Islet precursor cell (in vitro differentiated cells): ENCODE measurements around the gene C1orf159.

Source experiments
- DNase-seq: peaks from one replicate; pipeline ENCODE4 v3.0.0-alpha.2; 2018

The C1orf159 gene

GRCh38 chr1:1130206-1131120 is 14.6 kb upstream of the C1orf159 start:
- no peak for DNase-seq

GRCh38 chr1:1129381-1129821 is 13.5 kb upstream of the C1orf159 start:
- DNase-seq = no peak

DNA sequence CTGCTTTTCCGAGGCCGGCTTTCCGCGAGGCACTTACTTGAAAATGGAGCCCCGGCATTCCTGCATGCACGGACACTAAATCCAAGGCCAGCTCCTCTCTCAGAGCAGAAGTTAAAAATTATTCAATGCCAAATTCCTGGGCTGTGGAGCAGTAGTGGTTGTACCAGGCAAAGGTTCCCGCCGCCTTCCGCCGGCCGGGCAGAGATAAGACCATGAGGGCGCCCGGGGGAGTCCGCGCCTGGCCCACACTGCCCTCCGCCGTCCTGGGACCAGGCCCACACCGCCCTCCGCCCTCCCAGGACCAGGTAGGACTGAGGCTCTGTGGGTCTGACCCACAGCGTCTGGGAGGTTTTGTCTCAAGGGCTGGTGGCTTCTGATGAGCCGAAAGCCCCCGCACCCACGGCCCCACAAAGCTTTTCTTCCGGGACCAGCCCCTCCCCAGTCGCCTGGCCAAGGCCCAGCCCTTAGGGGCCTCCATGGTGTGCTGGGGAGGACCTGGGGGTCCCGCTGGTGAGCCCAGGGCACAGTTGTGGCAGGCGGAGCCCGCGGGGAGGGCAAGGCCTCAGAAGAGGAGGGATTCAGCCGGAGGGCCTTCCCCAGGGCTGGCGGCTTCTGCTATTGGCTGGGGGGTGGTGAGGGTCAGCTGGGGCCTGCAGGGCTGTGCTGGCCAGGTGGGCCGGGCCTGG is 12.7 kb upstream of the C1orf159 start:
- DNase-seq = no peak

DNA sequence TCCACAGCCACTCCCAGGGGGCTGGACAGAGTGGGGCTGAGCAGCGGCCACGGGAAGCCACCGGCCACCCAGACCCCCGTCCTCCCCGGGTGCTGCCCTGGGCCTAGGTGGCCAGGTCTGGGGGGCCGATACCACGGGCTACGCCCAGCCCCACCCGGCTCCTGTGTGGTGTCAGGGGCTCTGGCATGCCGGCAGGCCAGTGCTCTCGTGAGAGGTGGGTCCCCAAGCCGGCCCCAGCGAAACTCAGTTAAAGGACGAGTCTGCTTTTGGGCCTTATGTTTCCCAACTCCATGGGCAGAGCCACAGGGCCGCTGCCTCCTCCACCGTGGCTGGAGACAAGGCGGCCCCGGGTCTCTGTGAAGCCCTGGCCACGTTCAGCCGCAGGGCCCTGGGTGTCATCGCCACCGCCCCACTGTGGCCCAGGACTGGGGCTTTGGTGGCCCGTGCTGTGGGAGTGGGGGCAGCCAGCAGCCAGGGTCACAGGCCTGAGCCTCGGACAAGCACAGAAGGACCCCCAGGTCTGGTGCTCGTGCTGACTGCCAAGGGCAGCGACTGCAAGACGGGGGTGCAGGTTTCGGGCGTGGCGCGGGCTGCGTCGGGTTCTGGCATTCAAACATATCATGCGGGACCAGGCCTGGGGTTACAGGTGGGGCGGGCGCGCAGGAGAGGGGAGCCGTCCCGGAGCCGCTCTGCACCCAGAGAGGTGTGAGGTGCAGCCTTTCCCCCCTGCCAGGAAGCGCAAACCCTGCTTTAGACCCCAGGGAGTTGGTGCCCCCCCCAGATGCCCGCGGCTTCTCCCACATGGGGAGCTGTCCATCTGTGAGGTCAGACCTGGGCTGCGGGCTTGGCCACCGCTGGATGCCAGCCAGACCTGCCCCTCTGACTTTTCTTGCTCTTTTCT is 11.9 kb upstream of the C1orf159 start:
- DNase-seq = no peak

DNA sequence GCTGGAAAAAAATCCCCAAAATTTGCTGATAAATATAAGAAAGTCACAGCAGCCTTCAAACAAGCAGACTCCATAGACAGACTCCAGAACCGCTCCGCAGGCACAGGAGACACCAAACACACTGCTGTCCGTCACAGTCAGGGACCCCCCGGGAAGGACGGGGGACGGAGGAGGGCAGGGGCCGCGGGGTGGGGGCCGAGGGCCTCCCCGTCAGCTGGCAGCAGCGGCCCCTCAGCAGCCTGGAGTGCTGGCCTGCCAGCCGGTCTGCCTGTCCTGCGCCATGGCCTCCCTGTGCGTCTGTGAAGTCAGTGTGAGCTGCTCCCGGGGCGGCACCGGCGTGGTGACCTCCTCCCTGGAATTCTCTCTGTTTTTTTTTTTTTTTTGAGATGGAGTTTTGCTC is 10.1 kb upstream of the C1orf159 start:
- DNase-seq = no peak

DNA sequence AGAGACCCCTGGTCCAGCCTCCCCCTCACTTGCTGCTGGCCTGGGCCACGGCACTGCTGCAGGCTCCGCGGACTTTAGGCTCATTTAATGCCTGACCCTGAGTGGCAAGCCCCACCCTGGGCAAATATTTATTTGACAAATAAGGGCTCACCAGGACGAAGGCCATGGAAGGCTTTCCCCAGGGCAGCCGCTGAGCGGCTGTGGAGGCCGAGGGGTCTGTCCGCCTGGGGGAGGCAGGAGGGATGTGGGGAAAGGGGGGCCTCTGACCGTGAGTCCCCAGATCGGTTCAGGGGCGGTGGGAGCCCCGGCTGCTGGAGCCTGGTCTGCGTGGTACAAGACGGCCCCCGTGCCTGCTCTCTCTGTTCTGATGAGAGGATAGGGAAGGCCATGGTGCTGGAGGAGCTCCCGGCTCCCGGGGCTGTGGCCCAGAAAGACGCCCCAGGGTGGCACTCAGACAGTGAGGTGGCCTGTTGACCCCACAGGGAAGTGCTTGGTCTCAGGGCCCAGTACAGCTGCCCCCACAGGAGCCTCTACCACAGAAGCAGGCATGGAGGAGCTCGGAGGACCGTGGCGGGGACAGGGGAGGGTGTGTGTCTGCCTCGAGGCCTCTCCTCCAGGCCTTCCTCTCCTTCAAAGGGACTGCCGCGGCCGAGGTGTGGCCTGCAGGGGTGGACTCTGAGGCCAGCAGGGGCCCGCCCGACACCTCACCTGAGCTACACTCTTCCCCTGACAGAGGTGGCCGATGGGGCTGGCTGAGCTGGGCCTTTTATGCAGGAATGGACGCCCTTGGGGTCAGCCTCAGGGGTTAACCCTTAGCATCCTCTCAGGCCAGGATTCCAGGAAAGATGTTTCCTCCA is 9.1 kb upstream of the C1orf159 start:
- DNase-seq = no peak

GRCh38 chr1:1124508-1124785 is 8.6 kb upstream of the C1orf159 start:
- no peak for DNase-seq

- DNase-seq = no peak
These were observed 8.0 kb upstream of the C1orf159 start for GRCh38 chr1:1123581-1124507.

- no peak for DNase-seq
These were observed 7.1 kb upstream of the C1orf159 start for GRCh38 chr1:1122981-1123480.

DNA sequence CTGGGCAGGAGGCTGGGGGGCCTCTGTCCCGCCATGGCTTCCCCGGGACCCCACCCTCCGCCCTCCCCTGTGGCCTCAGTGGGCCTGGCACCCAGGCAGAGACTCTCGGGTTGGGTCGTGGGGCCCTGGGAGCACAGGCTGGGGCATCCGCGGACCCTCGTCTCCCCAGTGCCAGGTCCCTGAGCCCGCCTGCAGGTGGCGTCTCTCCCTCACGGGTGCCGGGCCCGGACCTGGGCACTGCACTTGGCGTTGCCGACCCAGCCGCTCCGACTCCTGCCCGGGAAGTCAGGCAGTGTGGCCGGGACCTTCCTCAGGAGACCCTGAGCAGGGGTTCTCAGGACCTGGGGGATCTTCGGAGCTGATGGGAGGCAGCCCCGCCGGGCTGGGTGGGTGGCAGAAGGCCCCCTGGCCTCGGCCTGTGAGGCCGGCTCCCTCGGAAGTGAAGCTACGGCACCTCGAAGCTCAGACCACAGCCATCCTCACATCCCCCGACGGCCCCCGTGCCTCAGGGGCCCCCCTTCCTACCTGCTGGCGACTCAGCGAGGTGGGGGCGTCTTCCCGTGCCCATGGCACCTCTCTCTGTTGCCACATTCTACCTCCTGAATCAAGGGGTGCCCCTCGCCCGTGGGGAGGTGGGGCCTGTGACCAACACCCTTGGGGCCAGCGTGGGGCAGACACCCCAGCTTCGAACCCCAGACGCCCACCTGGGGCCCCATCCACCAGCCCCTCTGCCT is 6.4 kb upstream of the C1orf159 start:
- DNase-seq = peak; percentile 84

GRCh38 chr1:1121611-1122077 is 5.8 kb upstream of the C1orf159 start:
- DNase-seq = no peak

- no peak for DNase-seq
These were observed 5.1 kb upstream of the C1orf159 start for GRCh38 chr1:1120866-1121591.

DNA sequence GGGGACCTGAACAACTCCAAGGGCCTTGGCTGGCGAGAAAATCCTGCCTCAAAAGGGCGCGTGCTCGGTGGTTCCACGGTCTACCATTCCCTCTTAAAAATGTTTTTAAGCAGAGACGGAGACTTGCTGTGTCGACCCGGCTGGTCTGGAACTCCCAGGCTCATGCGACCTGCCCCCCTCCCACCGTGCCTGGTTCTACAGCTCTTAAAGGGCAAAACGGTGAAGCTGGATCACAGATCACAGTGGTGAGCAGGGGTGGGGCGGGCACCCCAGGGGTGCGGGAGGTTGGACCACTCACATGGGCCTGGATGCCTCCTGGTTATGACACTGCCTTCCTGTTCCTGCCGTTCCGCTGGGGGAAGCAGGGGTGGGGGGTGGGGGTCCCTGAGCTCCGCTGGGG is 4.2 kb upstream of the C1orf159 start:
- DNase-seq = no peak

DNA sequence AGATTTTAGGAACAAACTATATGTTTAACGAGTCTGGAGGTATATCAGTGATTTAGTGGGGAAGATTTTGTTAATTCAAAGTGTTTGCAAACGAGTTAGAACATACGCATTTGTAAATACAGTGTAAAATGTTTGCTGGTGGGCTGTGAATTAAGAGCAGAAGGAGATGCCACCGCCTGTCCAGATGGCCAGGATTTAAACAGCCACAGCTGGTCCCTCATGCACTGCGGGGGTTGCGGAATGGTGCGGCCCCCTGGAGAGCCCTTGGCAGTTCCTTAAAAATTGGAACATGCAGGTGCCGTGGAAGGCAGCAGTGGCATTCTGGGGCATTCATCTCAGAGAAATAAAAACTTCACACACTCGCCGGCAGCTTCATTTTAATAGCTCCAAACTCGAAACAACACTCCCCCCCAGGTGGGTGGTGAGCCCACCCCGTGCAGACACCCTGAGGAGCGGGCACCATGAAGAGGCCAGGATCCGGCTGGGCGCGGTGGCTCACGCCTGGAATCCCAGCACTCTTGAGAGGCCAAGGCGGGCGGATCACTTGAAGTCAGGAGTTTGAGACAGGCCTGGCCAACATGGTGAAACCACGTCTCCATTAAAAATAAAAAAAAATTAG is 3.5 kb upstream of the C1orf159 start:
- DNase-seq = no peak

DNA sequence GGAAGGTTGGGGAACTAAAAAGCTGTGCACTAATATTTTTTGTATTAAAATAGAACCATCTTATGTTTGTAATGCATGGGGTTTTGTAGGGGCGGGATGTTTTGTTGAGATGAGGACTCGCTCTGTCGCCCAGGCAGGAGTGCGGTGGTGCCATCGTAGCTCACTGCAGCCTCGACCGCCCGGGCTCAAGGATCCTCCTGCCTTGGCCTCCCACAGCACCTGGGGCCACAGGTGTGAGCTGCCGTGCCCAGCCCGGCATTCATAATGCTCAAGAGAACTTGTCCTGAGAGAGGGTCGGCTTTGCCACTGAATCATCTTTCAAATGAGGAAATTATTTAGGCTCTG is 3.0 kb upstream of the C1orf159 start:
- no peak for DNase-seq

DNA sequence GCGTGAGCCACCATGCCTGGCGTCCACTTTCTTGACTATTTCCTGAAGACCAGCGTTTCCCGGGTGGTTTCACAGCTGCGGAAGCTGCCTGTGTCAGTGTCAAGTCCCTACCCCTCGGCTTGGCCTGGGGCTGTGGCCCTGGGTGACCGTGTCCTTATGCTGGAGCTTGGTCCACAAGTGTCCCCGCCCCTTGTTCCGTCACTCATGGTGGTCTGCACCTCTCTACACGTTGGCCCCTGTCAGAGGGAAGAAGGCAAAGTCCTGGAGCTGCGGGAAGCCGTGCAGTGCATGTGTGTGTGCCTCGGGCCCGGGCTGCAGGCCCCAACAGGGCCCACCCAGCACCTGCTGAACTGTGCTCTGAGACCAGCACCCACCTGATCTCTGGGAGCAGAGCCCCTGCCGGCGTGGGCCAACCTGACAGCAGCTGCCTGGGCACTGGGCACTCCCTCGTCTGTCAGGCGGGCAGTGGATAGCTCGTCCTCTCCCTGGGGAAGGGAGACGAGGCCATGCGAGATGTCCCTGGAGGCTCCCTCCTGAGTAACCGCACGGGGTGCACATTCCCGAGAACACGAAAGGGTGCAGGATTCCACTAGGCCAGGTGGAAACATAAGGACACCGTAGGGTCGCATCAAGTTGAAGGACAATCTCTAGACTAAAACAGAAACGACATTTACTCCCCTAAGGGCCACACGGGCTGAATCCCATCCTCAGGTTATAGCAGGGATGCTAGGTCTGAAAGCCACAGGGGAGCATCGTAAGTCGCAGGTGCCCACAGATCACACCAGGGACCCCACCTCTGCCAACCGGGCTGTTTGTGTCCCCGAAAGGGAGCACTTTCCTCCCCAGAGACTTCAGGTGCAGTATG is 2.4 kb upstream of the C1orf159 start:
- DNase-seq = no peak

GRCh38 chr1:1117469-1117831 is 1.6 kb upstream of the C1orf159 start:
- no peak for DNase-seq
